GM21390 (cell line): Measurements from ENCODE around the gene CFDP1.
A peak's percentile ranks its signal among the peaks of the same experiment; 100 is the strongest.
"Not testable (repeated sequence)": the region's sequence is repeated elsewhere in the genome, so short reads cannot be mapped to it uniquely, and the experiment has no call there.

ENCODE experiments used
- ATAC-seq: cut with Tn5 transposase; IDR thresholded peaks from one replicate; pipeline ENCODE4 v1.9.1; 2021; ENCODE audit not compliant: unreplicated experiment

Gene CFDP1

DNA sequence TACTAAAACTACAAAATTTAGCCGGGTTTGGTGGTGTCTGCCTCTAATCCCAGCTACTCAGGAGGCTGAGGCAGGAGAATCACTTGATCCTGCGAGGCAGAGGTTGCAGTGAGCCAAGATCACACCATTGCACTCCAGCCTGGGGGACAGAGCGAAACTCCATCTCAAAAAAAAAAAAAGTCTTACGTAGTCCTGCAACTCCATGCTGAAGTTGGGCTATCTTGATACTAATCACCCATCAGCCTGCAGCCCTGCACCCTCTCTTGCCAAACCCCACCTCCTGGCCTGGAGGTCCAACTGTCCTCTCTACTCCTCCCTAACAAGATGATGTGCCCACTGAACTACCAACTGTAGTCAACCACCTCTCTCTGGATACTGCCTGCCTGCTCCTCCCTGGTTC is 26.4 kb upstream of the CFDP1 start:
- no peak for ATAC-seq

DNA sequence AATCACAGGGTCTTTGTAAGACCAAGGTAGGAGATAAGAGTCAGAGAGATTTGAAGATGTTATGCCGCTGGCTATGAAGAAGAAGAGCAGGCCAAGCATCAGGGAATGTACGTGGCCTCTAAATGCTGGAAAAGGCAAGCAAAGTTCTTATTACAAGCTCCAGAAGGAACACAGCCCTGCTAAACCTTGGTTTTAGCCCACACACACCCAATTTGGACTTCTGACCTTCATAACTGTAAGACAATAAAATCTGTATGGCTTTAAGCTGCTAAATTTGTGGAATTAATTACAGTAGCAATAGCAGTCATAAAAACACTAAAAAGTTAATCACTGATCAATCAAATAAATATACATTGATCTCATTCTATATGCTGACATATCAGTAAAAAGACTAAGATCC is 25.1 kb upstream of the CFDP1 start:
- ATAC-seq = no peak

DNA sequence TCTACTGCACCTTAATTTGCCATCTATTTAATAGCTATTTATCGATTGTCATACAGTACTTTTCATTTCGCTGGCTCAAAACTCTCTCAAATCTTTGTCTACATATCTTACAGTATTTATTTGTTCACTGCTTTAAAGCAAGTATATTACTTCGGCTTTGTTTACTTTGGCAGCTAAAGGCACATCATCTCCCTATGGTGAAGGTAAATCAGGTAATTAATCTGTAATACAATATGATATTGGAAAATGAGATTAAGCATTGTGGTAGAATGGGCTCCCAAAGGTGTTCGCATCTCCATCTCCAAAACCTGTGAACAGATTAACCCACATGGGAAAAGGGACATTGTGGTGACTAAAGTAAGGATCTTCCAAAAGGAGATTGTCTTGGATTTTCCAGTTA is 24.7 kb upstream of the CFDP1 start:
- no peak for ATAC-seq

DNA sequence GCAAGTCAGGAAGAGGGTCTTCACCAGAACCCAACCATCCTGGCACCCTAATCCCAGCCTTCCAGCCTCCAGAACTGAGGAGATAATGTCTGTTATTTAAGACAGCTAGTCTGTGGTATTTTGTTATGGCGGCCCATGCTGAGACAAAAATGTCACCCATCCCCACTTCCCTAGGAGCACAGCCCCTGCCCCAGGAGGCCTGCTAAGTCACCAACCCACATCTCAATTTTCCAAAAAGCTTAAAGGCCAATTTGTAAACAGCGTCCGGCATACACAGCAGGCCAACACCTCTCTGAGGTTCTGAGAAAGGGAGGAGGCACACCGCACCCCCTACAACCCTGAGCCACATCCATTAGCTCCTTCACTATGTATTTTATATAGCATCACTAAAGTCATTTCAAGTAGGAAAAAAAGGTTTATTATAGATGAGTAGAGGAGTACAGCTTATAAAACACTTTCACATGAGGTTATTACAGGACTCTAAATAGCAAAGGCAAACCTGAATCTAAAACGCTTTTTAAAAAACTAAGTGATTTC is 24.2 kb upstream of the CFDP1 start:
- ATAC-seq = no peak

DNA sequence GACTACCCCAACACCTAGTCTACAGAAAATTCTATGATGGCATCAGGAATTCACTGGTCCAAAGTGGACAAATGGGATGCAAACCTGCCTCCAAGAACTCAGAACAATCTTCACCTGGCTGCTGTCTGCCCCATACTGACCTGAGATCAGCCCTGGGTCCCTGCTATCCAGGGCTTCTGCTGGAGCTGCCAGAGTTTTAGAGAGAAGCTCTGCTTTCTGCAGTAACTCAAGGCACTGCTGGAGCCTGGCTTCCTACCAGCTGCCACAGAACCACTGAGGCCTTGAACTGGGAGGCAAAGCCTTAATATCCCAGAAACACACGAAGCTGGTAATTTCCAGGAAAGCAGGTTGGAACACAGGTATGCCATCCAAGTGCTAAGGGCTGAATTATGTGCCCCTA is 23.7 kb upstream of the CFDP1 start:
- ATAC-seq = no peak

DNA sequence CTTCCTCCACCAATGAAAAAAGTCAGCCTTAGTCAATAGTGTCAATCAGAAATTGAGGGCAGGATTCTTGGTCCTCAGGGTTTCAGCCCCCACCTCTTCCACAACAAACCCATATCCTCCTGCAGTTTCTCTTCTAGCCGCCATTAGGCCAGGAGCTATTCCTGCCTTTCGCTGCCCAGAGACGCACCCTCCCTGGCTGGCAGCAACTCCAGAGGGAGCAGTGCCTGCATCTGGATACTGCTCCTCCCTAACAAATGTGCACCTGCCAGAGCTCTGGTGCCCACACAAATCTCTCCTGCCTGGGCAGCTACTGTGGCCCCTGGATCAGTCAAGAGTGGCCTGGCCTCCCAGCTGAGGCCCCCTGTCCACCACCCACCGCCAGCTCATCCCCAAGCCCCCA is 23.2 kb upstream of the CFDP1 start:
- not testable (repeated sequence) for ATAC-seq

DNA sequence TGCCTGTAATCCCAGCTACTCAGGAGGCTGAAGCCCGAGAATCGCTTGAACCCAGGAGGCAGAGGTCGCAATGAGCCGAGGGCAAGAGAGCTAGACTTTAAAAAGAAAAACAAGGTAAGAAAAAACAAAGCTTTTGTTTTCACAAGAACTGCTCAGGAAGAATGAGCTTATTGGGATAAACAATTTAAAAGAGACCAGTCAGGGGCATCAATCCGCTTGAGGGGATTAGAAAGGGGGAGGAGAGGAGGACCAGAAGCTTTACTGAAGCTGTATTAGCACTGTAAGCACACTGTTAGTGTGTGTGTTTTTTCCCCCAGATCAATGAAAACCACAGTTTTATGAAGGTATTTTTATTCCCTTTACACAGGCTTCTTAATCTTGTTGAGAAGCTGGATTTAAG is 22.4 kb upstream of the CFDP1 start:
- no peak for ATAC-seq

DNA sequence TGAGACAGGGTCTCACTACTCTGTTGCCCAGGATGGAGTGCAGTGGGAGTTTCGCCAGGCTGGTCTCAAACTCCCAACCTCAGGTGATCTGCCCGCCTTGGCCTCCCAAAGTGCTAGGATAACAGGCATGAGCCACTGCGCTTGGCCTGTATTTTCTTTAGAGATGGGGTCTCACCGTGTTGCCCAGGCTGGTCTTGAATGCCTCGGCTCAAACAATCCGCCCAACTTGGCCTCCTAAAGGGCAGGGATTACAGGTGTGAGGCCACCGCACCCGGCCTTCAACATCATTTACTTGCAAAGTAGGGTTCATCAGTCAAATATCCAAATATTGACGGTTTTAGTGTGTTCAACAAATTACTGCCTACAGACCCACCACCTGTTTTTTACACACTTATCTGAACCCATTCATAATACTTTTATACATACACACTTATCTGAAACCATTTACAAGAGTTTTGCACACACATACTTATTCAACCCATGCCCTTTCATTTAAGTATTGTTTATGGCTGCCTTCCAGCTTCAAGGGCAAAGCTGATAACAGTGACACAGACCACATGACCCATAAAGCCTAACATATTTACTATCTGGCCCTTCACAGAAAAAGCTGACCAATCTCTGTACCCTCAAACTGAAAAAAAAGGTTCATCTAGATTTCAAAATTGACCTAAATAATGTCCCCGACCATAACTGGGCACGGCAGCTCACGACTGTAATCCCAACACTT is 19.3 kb upstream of the CFDP1 start:
- no peak for ATAC-seq

DNA sequence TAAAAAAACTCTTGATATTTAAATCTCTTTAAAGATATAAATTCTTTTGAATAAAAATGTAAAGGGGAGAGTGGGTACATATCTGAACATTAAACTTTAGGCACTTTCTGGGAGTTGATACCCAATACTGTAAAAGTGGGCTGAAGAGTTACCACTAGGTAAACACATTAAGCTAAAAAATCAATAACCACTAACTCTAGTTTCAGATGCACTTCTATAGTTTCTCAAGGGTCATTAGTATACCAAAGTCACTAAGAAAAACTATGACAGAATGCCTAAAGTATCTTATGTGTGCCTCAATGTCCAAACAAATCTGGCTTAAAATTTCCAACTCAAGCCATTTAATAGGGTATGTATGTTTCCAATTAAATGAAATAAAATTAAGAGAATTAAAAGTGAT is 13.1 kb upstream of the CFDP1 start:
- no peak for ATAC-seq

DNA sequence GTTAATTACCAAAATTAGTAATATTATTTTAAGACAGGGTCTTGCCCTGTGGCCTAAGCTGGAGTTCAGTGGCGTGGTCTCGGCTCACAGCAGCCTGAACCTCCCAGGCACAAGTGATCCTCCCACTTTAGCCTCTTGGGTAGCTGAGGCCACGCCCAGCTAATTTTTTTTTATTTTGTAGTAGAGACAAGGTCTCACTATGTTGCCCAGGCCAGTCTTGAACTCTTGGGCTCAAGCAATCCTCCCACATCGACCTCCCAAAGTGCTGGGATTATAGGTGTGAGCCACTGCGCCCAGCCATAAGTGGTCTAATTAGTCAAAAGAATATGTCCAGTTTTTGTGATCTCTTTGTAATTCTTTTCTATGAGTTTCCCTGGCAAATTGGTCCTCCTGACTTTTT is 12.0 kb upstream of the CFDP1 start:
- no peak for ATAC-seq

DNA sequence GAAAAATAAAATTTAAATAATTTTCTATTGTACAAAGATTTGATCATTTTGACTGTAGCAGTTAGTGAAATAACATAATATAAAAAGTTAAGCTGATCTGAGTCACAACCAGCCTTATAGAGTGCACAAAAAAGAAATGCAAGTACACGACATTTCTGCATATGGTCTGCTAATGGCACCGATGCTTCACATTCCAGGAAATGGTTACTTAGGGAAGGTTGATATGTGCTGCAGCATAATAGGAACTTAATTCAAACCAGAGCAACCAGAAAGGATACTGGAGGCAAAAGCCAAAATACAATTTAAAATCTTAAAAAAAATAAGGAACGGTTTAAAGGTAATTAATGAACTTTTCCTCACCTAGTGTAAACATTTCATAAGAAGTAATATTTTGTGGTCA is 10.0 kb upstream of the CFDP1 start:
- no peak for ATAC-seq

DNA sequence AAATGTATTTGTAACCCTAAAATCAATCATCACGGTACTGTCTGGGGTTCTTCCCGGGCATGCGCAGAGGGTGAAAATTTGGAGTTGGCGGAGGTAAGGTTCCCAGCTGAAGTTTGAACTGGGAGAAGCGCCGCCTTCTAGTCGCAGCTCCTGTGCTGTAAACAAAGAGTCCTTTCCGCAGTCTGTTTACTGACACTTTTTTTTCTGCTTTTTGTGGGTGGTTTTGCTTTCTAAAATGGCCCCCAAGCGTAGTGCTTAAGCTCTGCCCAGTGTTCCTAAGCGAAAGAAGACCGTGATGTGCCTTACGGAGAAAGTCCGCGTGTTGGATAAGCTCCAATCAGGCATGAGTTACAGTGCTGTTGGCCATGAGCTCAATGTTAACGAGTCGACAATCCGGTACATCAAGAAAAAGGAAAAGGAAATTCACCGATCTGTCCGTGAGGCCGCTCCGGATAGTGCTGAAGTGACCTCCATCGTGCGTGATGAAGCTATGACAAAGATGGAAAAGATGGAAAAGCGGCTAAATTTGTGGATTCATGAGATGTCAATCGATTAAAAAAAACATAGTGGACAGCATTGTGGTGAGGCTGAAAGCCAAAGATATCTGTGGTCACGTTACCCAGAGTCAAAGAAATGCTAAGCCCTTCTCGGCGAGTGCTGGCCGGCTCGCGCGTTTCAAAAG is 570 bp upstream of the CFDP1 start:
- peak; percentile 66 for ATAC-seq

DNA sequence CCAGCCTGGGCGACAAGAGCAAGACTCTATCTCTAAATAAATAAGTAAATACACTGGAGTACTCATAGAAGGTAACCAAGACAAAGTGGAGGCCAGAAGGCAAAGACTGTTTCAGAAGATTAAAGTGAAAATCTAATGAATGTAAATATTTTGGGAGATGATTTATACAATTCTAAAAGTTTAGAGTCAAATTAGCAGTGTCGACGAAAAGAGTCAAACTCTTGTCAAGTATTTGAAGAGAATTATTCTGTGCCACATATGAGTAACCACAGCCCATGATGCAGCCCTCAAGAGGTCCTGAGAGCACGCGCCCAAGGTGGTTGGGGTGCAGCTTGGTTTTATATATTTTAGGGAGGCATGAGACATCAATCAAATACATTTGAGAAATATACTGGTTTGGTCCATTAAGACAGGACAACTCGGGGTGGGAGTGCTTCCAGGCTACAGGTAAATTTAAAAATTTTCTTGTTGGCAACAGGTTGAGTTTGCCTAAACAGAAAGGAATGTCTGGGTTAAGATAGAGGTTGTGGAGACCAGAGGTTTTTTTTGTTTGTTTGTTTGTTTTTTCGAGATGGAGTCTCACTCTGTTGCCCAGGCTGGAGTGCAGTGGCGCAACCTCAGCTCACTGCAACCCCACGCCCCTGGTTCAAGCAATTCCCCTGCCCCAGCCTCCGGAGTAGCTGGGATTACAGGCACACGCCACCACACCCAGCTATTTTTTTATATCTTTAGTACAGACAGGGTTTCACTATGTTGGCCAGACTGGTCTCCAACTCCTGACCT is 3.5 kb downstream of the CFDP1 start:
- ATAC-seq = no peak

DNA sequence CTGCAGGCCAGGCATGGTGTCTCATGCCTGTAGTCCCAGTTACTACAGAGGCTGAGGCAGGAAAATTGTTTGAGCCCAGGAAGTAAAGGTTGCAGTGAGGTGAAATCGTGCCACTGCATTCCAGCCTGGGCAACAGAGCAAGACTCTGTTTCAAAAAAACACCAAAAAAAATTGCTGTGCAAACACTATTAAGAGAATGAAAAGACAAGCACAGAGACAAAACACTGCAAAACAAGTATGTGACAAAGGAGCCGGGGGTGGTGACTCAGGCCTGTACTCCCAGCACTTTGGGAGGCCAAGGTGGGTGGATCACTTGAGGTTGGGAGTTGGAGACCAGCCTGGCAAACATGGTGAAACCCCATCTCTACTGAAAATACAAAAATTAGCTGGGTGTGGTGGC is 6.8 kb downstream of the CFDP1 start:
- ATAC-seq = not testable (repeated sequence)

DNA sequence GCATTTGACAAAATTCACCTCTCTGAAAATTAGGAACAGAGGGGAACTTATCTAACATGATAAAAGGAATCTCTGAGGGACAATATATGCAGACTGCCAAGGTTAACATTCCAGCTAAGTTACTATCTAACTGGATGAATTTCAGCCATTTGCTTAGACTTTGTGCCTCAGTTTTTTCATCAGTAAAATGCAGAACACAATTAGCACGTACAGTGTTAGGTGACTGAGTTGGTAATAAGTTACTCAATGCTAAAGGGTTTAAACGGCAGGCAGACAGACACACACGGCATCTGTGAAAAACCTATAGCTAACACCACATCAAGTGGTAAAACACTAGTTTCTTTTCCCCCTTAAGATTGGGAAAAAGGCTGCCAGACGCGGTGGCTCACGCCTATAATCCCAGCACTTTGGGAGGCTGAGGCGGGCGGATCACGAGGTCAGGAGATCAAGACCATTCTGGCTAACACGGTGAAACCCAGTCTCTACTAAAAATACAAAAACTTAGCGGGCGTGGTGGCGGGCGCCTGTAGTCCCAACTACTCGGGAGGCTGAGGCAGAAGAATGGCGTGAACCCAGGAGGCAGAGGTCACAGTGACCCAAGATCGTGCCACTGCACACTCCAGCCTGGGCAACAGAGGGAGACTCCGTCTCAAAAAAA is 9.1 kb downstream of the CFDP1 start:
- not testable (repeated sequence) for ATAC-seq

DNA sequence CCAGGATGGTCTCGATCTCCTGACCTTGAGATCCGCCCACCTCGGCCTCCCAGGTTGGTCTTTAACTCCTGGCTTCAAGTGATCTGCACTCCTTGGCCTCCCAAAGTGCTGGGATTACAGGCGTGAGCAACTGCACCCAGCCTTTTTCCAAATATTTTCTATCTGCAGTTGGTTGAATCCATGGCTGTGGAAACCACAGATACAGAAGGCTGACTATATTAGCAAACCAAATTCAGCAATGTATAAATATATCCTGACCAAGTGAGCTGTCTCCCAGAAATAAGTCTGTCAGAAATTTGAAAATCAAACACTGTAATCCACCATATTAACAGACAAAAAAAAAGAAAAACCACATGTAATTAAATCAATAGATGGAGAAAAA is 9.6 kb downstream of the CFDP1 start:
- no peak for ATAC-seq

DNA sequence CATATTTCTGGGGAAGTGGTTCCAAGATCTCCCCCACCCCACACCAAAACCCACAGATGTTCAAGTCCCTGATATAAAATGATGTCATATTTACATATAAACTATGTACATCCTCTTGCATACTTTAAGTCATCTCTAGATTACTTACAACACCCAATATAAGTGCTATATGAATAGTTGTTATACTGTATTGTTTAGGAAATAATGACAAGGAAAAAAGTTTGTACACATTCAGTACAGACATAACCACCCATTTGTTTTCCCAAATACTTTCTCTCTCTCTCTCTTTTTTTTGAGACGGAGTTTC is 11.5 kb downstream of the CFDP1 start:
- ATAC-seq = no peak

DNA sequence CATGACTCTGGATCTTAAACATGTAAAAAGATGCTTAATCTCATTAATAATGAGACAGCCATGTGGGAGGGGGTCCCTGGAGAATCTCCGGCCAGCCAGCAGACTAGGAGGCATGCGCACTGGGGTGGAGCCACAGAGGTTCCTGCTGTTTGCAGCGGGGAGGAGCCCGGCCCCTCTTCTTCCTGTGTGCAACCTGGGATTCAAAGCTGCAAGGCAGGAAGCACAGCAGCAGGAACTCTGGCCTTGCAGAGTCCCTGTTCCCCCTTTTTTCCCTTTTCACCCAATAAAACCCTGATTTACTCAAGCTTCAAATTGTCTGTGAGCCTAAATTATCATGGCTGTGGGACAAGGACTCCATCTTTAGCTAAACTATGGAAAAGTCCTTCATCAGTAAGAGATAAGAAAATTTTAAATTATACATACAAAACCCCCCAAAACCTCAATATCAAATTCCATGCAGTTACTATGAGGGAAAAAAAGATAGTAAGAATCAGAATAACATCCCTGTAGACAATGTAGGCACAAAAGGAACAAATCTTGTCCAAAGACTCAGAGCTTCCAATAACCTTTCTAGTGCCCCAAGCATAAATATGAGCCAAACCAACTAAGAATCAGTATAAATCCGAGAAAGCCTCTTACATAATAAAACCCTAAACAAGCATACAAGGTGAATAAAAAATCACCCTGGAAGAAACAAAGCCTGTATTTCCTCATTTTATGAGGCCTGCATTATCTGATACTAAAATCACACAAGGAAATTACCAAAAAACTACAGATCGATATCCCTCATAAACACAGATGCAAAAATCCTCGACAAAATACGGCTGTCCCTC is 12.1 kb downstream of the CFDP1 start:
- ATAC-seq = peak; percentile 88

DNA sequence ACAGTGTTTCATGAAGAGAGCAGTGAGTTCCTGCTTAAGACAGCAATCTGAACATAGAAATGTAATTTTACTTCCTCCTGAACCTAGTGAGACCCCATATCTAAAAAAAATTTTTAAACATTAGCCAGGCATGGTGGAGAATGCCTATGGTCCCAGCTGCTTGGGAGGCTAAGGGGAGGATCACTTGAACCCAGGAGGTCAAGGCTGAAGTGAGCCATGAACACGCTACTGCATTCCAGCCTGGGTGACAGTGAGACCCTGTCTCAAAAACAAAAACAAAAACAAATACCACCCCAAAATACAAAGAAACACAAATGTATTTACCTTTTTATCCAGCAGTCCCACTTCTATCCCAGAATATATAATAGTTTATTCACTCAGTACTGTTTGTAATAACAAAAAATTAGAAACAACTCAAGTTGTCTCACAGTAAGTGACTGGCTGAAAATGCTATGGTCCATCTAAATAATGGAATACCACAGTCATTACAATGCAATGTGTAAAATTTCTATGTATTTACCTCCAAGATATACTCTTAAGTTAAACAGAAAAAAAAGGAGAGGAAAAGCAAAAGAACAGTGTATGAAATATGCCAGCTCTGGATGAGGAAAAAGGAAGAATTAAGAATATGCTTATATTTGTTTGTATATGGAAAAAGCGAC is 16.3 kb downstream of the CFDP1 start:
- no peak for ATAC-seq
